GM12874 (cell line): Measurements from ENCODE around the gene ASTN1.

Source experiments
- TF ChIP-seq, protein P1 (sequence below): IDR thresholded peaks from 2 replicates; pipeline ENCODE4 v1.5.1; 2011; ENCODE audit warnings: low read depth, mild to moderate bottlenecking, control low read depth, low read length, moderate library complexity; ENCODE audit not compliant: insufficient read depth

The ASTN1 gene

DNA sequence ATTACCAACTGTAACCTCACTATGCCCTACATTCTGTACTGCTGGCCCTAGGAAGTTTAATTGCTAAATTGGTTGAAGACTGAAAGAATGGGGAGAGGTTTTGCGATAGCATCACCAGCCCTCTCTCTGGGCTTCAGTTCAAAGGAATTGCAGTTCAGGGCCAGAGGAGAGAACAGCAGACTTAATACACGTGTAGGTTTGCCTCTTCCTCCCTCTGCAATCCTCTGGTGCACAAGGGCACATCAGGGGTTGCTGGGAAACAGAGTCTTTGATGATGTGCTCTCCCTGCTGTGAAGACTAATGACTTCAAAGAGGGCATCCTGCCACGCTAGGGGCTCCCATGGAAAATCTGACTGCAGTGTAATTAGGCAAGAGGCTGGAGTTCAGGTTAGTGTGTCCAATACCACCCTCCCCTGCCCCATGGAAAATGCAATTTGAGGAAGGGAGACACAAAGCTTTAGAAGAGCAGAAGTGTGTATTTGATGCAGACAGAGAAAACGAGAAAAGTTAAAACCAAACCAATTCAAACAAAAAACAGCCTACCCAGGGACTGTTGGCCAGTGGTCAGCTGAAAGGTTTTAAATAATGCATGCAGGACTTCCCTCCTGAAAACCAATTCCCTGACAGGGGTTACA, 167.9 kb downstream of the ASTN1 start:
- TF ChIP-seq, protein P1, sequence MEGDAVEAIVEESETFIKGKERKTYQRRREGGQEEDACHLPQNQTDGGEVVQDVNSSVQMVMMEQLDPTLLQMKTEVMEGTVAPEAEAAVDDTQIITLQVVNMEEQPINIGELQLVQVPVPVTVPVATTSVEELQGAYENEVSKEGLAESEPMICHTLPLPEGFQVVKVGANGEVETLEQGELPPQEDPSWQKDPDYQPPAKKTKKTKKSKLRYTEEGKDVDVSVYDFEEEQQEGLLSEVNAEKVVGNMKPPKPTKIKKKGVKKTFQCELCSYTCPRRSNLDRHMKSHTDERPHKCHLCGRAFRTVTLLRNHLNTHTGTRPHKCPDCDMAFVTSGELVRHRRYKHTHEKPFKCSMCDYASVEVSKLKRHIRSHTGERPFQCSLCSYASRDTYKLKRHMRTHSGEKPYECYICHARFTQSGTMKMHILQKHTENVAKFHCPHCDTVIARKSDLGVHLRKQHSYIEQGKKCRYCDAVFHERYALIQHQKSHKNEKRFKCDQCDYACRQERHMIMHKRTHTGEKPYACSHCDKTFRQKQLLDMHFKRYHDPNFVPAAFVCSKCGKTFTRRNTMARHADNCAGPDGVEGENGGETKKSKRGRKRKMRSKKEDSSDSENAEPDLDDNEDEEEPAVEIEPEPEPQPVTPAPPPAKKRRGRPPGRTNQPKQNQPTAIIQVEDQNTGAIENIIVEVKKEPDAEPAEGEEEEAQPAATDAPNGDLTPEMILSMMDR: no peak

DNA sequence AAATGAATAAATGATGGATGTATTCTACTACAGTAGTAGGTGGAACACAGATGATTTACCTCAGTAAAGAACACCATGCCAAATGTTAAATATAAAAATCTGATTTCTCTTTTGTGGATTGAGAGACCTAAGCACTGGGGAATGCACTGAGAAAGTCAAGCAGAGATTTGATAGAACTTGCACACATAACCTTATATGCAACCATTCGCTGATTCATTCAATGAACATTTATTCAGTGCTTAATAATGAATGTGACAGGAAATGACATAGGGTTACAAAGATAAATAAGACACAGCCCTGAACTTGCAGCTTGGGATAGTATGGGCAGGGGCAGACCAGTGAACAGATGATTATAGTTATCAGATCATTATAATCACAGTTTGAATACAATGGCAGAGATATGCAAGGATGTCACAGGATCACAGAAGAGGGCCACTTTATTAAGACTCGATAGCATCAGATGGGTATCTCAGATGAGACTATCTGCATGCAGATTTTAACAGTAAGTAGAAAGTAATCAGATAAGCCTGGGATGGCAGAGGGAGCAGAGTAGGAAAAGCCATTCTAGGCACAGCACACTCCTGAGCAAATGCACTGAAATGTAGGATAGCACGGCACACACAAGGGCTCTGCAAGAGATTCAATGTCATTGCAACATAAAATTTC, 169.4 kb downstream of the ASTN1 start:
- TF ChIP-seq, protein P1: no peak

- TF ChIP-seq, protein P1: no peak
Measured at GRCh38 chr1:176993587-176993986, 170.9 kb downstream of the ASTN1 start.

DNA sequence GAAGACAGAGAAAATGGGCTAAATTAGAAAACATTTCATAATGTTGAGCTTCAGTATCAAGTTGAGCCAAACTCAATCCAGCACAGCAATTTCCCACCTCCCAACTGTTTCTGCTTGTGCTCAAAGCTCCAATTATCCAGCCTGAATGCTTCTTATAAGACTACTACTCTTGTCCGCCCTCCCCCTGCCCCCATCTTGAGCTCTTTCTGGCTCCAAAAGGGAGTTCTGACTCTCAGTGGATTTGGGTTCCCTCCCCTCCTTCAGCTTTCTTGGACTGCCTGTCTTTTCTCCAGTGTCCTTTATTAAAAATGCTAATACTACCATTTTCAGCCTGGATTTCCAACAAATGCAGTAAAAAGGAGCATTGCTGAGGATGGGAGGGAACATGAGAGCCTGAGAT, 174.8 kb downstream of the ASTN1 start:
- TF ChIP-seq, protein P1: no peak

- TF ChIP-seq, protein P1: no peak
Measured at GRCh38 chr1:176989023-176989422, 175.5 kb downstream of the ASTN1 start.

DNA sequence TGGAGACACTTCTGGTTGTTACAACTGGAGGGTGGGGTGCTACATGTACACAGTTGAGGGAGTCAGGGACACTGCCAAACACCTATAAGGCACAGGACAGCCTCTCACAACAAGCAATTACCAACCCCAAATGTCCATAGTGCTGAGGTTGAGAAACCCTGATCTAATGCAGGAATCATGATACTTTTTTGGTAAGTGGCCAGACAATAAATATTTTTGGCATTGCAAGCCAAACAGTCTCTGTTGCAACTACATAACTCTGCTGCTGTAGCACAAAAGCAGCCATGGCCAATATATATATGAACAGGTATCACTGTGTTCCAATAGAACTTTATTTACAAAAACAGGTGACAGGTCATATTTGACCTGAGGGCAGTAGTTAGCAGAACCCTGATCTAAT, 177.5 kb downstream of the ASTN1 start:
- TF ChIP-seq, protein P1: no peak

GRCh38 chr1:176983731-176984130, 180.8 kb downstream of the ASTN1 start:
- TF ChIP-seq, protein P1: no peak
